Ovary (tissue), 9 donors: ENCODE measurements around the gene KIAA1614. TPM values are rescaled to one million over a fixed set of nuclear protein-coding genes. Genes with fewer than 3 reads are reported as not detected.

Experiments
- DNase-seq, 5 donors: peaks; one replicate each; pipeline ENCODE4 v3.0.0-alpha.2; 2019 to 2020
- H3K27ac ChIP-seq, 2 donors: fragments of 200-600 bp; one replicate each; pipeline versions ENCODE4 v1.5.1 to v1.8.0; 2019 to 2022
- H3K27me3 ChIP-seq: fragments of 200-600 bp; one replicate; pipeline ENCODE4 v1.8.0; 2022
- H3K36me3 ChIP-seq: fragments of 200-600 bp; sonication (generic); one replicate; pipeline ENCODE4 v1.5.1; 2019
- H3K4me1 ChIP-seq: one replicate; pipeline ENCODE4 v1.8.1; 2013; ENCODE audit warnings: mild to moderate bottlenecking, moderate library complexity; ENCODE audit not compliant: insufficient read depth
- H3K4me3 ChIP-seq: fragments of 200-600 bp; sonication (generic); one replicate; pipeline ENCODE4 v1.5.1; 2017
- H3K9me3 ChIP-seq, 2 donors: fragments of 200-600 bp in 1 of 2; sonication (generic) in 1 of 2; one replicate each; pipeline versions ENCODE4 v1.5.1 to v1.8.1; 2013 to 2019; ENCODE audit warnings: mild to moderate bottlenecking in 1 of 2, moderate library complexity in 1 of 2
- EP300 ChIP-seq: sonication (generic); formaldehyde crosslinking; IDR thresholded peaks from one replicate; pipeline ENCODE4 v1.6.1; 2017; ENCODE audit warnings: antibody characterized with exemption
- POLR2A ChIP-seq: fragments of 450-650 bp; IDR thresholded peaks from one replicate; pipeline ENCODE4 v1.6.1; 2017; ENCODE audit warnings: antibody characterized with exemption, mild to moderate bottlenecking, moderate library complexity
- WGBS, 3 donors: extraction: QIAGEN DNeasy Blood & Tissue Kit in 1 of 3; methylation state at CpG; one replicate each; pipeline versions ENCODE4 v1.1.5 to v1.1.7; 2013 to 2017; 5-methylcytosine and 5-hydroxymethylcytosine counted together
- intact Hi-C, 4 donors: fragments of 100-400 bp; cut with DNase I; formaldehyde crosslinking; loops; one replicate each; pipeline versions ENCODE4 v1.11.0 to v1.15.1; 2022 to 2023
- polyA plus RNA-seq, 2 donors: library from polyadenylated mRNA; stranded (reverse); fragments of 200-250 nt in 1 of 2; fragments of 350-450 nt in 1 of 2; fragmentation: Illumina TruSeq in 1 of 2; extraction: RNeasy Lipid Tissue Mini Kit (QIAGEN cat#74804) in 1 of 2; gene quantifications; one replicate each; pipeline ENCODE4 v1.2.3, GENCODE V29; 2013 to 2014
- total RNA-seq, 7 donors: library from RNA; depleted of rRNA in 2 of 7; stranded (reverse); fragments of >200 nt in 2 of 7; fragmentation: NEBNext Ultra II Directional in 3 of 7; extraction: Animal tissue kit (Norgen Biotek cat#: 25700) in 3 of 7; gene quantifications; one replicate each; pipeline versions ENCODE4 v1.1.0 to v1.2.4, GENCODE V29; 2016 to 2023
- TF ChIP-seq, protein P1 (sequence below), 3 donors: fragments of 450-650 bp in 2 of 3; fragments of 200-600 bp in 1 of 3; IDR thresholded peaks; one replicate each; pipeline versions ENCODE4 v1.5.1 to v1.8.0; 2016 to 2022; ENCODE audit warnings: antibody characterized with exemption in 3 of 3, mild to moderate bottlenecking in 1 of 3
- donor health status: DM: no; HTN: no; CAD: no; lungs with moderate emphysema.
- donor health status: DM: no; HTN: no; CAD: no.
- donor health status: Bipolar disorder and iron deficiency.
- donor health status: DM: yes; HTN: yes; CAD: no.
- donor health status: DM: no; HTN: no; CAD: no.
- donor health status: DM: yes; HTN: yes; CAD: no.

KIAA1614 gene
- total and polyA plus RNA-seq, 9 donors, result 1.1 to 15.1 (median 10.5) TPM

DNA sequence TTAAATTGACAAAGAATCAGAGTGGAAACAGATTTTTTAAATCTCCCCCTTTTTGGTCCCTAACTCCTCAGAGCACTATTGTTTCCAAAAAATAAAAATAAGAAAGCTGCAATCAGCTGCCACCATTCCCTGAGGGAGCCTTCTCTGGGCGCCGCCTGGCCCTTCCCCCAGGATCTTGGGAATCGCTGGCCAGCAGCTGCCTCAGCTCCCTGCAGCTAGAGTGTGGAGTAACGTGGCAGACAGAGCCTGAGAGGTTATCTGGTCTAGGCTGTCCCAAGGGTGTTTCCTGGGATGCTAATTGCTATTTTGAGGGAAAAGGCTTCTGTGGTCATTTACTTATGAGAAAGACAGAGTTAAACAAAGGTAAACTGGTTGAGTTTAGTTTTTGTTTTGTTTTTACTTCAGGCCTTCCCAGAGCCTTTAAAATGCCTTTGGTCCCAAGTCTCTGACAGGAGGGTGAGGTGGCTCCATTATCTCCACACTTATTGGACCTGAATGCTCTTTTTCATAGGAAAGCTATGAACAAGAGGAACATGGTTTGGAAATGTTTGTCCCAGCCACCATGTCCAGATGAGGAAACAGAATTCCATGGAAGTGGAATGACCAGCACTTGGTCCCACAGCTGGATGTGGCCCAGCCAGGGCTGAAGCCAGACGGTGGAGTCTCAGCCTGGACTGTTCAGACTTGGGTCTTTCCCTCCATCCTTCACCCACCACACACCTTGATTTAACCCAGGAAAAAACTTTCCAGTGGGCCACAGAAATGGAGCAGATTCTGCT, 14.1 kb upstream of the KIAA1614 start:
- 22 to 33% (median 22%) methylated on average over 5 of the region's 5 CpGs for WGBS, 3 donors
- Histone ChIP-seq H3K4me3 (no peak overlapping the region), H3K27ac (no peak overlapping the region), H3K4me1 (peaks cover 2% of the 10 kb centered on the region), H3K27me3 (no peaks in the 10 kb centered on the region), H3K9me3 (no peaks in the 10 kb centered on the region), H3K36me3 (no peaks in the 10 kb centered on the region)
- TF ChIP-seq, protein P1, sequence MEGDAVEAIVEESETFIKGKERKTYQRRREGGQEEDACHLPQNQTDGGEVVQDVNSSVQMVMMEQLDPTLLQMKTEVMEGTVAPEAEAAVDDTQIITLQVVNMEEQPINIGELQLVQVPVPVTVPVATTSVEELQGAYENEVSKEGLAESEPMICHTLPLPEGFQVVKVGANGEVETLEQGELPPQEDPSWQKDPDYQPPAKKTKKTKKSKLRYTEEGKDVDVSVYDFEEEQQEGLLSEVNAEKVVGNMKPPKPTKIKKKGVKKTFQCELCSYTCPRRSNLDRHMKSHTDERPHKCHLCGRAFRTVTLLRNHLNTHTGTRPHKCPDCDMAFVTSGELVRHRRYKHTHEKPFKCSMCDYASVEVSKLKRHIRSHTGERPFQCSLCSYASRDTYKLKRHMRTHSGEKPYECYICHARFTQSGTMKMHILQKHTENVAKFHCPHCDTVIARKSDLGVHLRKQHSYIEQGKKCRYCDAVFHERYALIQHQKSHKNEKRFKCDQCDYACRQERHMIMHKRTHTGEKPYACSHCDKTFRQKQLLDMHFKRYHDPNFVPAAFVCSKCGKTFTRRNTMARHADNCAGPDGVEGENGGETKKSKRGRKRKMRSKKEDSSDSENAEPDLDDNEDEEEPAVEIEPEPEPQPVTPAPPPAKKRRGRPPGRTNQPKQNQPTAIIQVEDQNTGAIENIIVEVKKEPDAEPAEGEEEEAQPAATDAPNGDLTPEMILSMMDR (IDR thresholded peaks at IDR 0.05), result no peak
- TF ChIP-seq EP300 (no peak), POLR2A (no peak)
- intact Hi-C loops, result no loop called here
- DNase-seq, result no peak

DNA sequence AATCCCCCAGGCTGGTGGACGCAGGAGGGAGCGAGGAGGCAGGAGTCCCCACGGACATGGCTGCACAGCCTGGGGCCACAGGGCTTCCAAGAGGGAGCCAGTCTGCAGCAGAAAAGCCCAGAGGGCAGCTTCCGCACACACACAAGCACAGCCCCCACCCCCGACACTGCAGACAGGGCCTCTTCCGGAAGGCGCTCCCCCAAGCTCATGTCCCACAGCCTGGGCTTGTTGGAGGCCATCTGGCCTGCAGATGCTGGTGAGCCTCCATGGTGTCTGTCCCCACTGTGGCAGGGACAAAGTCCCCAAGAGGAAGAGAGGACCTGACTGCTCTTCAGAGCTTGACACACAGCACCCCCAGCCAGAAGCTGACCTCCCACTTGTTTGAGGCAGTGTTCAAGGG, 13.4 kb upstream of the KIAA1614 start:
- DNase-seq, result no peak
- H3K4me3 ChIP-seq, result no peak overlapping the region
- H3K9me3 ChIP-seq, result no peaks in the 10 kb centered on the region
- no peak overlapping the region for H3K27ac ChIP-seq
- intact Hi-C loops, result no loop called here
- TF ChIP-seq POLR2A, result no peak
- no peak for TF ChIP-seq EP300
- TF ChIP-seq, protein P1 (IDR thresholded peaks at IDR 0.05), result no peak
- no peaks in the 10 kb centered on the region for H3K27me3 ChIP-seq
- no peaks in the 10 kb centered on the region for H3K36me3 ChIP-seq
- 80 to 94% (median 90%) methylated on average over 7 of the region's 7 CpGs for WGBS, 3 donors
- peaks cover 2% of the 10 kb centered on the region for H3K4me1 ChIP-seq

DNA sequence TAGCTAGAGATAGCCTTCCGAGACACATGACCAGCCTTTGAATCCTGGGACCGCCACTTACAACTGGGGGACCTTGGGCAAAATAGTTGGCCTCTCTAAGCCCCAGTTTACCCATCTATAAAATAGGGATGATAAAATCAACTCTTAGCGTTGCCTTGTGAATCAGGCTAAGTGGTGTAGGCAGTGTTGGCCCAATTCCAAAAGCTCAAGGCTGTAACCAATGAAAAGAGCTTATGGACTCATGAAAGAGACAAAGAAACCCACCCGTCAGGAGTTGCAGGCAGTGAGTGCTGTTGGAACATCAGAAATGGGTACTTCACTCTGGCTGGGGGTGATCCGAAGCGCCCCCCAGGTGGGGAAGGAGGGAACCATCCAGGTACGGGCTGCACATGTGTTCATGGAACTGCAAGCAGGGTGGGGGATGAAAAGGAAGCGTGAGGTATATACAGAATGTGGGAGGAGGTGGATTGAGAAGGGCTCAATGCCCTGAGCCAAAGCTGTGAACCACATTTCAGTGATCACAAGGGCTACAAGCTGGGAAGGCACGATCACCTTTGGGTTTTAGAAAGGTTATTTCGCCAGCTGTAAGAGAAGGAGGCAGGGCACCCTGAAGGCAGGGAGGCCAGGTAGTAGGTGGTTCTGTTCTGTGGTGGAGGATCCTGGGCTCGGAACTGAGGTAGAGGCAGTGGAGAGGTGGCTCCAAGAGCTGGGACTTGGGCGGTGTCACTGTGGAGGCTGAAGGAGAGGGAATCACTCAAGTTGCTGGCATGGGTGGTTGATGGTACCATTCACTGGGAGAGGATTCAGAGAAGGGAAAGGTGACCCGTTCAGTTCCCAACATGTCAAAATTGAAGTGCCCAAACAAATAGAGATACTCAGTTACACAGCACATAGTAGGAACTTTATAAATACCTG, 11.4 kb upstream of the KIAA1614 start:
- TF ChIP-seq EP300 (no peak), POLR2A (no peak)
- TF ChIP-seq, protein P1 (IDR thresholded peaks at IDR 0.05), result no peak
- DNase-seq, result no peak
- no peak overlapping the region for H3K4me3 ChIP-seq
- no peak overlapping the region for H3K27ac ChIP-seq
- 78 to 81% (median 81%) methylated on average over 13 of the region's 13 CpGs for WGBS, 3 donors
- no peaks in the 10 kb centered on the region for H3K36me3 ChIP-seq
- H3K27me3 ChIP-seq, result no peaks in the 10 kb centered on the region
- intact Hi-C loops, result no loop called here
- H3K9me3 ChIP-seq, result no peaks in the 10 kb centered on the region
- peaks cover 2% of the 10 kb centered on the region for H3K4me1 ChIP-seq

DNA sequence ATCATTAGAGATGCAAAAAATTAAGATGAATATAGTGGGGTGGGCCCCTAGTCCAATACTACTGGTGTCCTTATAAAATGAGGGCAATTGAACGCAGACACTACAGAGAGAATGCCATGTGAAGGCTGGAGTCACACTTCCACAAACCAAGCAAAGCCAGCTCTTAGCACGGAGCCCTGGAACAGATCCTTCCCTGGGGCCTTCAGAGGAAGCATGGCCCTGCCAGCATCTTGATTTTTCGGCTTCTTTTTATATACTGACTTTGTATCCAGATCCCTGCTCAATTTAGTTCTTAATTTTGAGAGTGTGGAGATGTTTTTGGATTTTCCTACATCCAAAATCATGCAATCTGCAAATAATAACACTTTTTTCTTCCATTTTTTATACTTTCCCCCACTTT, 10.2 kb upstream of the KIAA1614 start:
- TF ChIP-seq, protein P1 (IDR thresholded peaks at IDR 0.05), result no peak
- no peak for TF ChIP-seq POLR2A
- no peak for TF ChIP-seq EP300
- no peak overlapping the region for H3K27ac ChIP-seq
- H3K4me3 ChIP-seq, result no peak overlapping the region
- H3K9me3 ChIP-seq, result no peaks in the 10 kb centered on the region
- H3K27me3 ChIP-seq, result no peaks in the 10 kb centered on the region
- DNase-seq, result no peak
- H3K4me1 ChIP-seq, result peaks cover 2% of the 10 kb centered on the region
- no peaks in the 10 kb centered on the region for H3K36me3 ChIP-seq
- 69 to 86% (median 85%) methylated on average over 3 of the region's 3 CpGs for WGBS, 3 donors
- intact Hi-C loops, result no loop called here
